NCI-H2029 (cell line): ENCODE results near the gene TJP2.

ENCODE experiments used
- DNase-seq: peaks from one replicate; lab custom pipeline; 2025; lab: John Stamatoyannopoulos, UW

TJP2 gene

DNA sequence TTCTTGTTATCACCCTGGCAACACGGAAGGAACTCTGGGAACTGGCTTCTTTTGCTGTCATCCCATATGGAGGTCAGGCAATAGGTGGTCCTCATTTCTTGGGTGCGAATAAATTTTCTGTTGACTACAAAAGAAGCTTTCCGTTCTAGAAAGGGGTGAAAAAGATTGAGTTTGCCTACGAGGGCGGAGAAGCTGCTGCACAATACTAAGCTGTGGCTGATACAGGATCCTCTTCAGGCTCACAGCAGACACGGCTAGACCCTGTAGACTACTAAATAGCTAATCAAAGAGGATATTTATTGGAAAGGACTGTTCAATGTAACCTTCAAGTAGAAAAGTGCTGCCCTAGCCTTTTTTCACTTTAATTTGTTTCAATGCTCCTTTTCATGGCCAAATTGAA, 58.1 kb downstream of the TJP2 start:
- DNase-seq: no peak

DNA sequence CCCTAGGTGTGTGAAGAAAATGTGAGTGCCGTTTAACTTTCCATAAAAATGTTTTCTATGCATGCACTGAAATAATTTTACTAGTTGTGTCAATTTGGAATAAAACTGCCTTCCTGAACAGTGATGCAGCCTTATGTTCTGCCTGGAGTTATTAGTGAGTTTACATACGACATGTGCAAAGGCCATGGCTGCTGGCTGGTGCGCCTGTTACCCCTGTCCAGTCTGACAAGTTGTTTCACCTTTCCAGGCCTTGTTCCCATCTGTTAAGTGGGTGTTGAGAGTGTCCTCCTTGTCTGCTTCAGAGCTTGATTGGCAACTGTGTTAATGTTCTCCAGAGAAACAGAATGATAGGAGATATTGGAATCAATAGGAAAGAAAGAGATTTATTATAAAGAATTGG, 60.6 kb downstream of the TJP2 start:
- DNase-seq: no peak

DNA sequence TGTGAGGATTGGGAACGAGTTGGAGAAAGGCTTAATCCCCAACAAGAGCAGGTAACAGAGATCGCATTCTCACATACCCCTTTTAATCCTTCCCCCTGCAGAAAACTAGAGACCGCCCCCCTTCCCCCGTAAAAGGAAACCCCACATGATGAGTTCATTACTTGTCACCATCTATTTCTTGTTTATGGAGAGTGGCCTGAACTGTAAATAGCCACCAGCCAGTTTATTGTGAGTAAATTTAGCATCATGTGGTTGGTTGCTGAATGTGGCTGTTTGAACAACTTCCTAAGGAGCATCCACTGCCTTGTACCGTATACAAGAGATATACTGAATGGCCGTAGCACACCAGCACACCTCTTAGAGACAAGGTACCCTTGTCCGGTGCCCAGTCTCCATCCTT, 62.1 kb downstream of the TJP2 start:
- DNase-seq: no peak

DNA sequence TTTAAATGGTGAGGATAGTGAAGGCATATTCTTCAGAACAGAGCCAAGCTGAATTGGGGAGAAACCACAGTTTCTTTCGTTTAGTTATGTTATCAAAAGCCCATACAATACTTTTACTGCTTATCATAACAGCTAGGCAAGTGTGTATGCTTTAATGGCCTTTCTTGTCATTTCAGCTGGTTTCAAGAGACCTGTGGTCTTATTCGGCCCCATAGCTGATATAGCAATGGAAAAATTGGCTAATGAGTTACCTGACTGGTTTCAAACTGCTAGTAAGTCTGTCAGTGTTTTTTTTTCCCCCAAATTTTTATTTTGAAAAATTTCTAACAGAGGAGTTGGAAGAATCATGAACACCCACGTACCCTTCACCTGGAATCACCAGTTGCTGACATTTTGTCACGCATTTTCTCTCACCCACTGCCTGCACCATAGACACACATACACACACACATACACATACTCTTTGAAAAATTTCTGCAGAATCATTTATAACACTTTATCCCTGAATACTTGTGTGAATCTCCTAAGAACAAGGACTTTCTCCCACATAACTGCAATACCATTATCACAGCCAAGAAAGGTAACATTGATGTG, 63.7 kb downstream of the TJP2 start:
- no peak for DNase-seq

DNA sequence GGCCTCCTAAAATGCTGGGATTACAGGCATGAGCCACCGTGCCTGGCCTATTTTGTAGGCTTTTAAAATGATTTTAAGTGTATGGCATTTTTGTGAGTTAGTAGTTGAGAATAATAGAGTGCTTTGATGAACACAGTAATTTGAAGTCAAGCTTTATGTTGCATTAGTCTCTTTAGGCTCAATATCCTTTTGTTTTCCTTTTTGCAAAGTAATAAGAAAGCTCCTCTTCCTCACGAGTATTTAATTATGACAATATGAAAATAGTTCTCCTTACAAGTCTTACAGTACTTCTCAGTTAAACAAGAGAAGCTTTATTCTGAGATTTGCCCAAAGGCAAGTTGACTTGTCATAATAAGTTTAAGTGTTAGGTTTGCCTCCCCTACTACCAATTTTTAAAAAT, 69.0 kb downstream of the TJP2 start:
- DNase-seq: no peak

DNA sequence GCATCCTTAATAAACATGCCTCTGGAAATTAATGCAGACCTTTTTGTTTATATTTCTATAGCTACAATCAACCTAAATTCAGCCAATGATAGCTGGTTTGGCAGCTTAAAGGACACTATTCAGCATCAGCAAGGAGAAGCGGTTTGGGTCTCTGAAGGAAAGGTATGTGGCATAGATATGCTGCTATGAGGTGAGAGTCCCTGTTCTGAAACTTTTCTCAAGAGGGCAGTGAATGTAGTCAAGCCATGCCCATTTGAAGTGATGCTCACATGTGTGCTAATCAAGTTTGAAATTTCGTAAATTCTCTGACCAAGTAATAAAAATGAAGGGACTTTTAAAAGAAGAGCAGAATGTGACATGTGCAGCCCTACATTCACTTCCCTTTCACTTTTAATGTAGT, 72.6 kb downstream of the TJP2 start:
- DNase-seq: no peak

DNA sequence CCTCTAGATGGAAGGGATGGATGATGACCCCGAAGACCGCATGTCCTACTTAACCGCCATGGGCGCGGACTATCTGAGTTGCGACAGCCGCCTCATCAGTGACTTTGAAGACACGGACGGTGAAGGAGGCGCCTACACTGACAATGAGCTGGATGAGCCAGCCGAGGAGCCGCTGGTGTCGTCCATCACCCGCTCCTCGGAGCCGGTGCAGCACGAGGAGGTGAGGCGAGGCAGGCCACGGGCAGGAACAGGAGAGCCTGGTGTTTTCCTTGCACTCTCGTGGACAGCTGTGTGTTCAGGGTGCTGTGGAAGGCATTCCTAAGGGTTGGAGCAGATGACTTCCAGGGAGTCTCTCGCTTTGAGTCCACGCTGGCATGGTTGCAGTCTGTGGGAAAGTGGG, 73.9 kb downstream of the TJP2 start:
- DNase-seq: no peak

DNA sequence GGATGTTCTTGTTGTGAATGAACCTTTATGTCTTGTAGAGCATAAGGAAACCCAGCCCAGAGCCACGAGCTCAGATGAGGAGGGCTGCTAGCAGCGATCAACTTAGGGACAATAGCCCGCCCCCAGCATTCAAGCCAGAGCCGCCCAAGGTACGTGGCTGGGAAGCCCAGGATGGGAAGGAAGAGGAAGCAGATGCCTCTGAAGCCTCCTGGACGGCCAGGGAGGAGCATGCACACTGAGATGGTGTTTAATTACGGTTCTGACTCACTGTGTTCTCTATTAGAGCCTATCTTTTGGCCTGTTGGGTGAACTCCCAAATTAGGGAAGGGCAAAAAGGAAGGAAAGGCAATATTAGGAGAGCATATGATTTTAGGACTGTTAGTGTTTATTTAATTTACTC, 75.3 kb downstream of the TJP2 start:
- DNase-seq: no peak

DNA sequence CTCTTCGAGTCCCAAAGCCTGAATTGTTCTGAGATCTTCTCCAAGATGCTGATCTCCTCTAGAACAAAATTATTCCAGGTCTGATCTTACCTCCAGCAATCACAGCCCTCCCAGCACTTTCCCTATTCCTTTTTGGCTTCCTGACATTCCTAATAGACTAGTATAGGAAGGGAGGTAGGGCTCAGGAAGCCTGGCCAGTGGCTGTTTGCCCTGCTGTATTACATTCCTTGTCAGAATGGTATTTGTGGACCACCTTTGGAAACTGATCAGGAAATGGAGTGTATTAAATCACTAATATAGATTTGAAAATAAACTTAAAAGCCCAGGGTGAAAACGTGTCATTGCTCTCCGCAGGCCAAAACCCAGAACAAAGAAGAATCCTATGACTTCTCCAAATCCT, 76.6 kb downstream of the TJP2 start:
- DNase-seq: no peak

DNA sequence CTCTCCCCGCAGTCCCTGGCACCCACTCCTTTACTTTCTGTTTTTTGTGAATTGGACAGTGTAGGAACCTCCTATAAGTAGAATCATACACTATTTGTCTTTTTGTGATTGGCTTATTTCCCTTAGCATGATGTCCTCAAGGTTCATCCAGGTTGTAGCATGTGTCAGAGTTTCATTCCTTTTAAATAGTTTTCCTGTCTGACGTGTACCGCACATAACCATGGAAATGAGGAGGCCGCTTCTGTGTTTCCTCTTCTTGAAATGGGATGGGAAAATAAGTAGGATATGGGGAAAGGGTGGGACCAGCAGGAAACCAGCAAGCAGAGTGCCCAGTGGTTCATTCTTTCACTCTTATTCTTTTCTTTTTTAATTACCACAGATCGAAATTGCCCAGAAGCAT, 78.4 kb downstream of the TJP2 start:
- DNase-seq: no peak

DNA sequence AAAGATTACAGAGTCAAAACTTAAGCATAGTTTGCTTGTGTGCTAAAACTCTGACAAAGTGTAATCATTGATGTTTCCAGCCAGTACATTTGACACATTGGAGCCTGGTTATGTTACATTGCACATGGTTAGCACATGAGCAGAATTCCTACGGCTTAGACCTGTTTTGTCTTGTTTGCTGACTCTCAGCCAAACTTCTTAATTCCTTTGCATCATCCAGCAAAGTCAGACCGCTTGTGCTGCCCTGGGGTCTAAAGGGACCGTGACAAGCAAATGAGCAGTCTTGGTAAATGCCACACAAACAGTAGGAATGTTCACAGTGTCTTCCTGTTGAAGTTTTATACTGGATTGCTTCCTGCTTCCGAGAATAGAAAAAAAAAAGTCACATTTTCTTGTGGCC, 79.0 kb downstream of the TJP2 start:
- no peak for DNase-seq

DNA sequence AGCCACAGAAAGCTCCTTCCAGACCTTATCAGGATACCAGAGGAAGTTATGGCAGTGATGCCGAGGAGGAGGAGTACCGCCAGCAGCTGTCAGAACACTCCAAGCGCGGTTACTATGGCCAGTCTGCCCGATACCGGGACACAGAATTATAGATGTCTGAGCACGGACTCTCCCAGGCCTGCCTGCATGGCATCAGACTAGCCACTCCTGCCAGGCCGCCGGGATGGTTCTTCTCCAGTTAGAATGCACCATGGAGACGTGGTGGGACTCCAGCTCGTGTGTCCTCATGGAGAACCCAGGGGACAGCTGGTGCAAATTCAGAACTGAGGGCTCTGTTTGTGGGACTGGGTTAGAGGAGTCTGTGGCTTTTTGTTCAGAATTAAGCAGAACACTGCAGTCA, 80.1 kb downstream of the TJP2 start:
- DNase-seq: no peak

DNA sequence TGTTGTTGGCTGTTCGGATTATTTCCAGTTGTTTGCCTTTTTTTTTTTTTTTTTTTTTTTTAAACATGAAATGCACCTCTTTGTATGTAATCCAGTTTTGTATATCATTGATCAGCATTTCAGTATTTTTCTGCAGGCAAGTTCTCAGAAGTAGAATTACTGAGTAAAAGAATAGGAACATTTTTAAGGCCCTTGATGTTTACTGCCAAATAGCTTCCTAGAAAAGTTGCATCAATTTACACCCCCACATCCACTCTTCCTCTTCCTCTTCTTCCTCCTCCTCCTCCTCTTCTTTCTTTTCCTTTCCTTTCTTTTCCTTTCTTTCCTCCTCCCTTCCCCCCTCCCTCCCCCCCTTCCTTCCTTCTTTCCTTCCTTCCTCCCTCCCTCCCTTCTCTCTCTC, 81.5 kb downstream of the TJP2 start:
- DNase-seq: no peak

DNA sequence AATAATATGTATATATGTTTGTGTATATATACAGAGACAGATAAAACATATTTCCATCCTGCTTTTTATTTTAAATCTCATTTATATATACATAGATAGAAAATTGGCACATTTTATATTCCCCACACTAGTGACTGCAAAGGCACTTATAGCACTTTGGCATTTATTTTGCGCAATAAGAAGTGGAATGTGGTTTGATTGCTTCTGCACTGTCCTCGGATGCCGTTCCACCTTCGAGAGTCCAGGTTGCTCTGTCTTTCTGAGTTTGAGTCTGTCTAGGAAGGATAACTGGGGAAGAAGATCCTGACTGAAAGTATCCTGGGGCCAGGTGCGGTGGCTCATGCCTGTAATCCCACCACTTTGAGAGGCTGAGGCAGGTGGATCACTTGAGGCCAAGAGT, 84.5 kb downstream of the TJP2 start:
- DNase-seq: no peak

DNA sequence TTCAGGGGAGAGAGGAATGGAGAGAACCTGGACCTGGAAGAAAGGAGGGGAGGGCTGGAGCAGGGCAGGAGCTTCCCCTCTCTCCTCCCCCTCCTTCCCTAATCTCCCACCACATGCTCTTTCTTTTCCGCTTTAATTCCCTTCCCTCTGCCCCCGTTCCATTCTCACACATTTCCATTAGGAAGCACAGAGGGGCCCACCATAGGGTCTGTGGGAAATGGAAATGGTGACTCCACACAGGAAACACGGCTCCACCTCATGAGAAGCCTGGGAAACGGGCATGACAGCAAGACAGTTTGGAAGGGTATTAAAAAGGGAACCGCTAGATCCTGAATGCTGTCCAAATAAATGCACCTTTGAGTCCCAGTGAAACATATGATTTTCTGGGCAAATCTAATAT, 86.1 kb downstream of the TJP2 start:
- no peak for DNase-seq

DNA sequence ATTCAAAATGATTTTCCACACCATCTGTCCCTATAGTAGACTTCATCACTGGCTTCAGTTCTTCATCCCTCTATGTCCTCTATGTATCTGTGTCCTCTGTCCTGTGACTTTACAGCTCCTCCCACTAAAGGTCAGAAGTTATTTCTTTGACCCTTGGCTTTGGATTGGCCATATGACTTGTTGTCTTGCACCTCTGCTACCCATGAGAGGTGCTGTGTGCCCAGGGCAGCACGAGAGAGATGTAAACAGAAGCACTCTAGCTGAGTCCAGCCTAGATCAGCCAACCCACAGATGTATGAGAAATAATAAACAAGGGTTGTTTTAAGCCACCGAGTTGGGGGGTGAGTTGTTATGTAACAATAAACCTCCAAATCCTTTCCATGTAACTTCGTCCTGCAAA, 87.6 kb downstream of the TJP2 start:
- DNase-seq: no peak

DNA sequence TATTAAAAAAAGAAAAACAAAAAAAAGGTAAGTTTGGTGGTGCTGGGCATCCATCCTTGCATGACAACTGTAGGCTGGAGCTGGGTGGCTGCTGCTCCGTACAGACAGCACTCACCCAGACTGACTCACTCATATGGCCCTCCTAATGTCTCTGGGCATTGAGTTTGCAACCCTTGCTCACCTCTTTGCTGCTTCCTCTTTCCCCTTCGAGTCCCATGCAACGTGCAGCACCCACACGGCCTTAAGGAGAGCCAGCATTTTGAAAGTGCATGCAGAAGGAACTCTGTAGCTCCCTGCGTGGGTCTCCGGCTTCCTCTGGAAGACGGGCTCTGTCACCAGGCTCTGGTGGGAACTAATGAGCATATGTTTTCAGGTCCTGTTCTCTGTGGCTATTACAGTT, 90.4 kb downstream of the TJP2 start:
- no peak for DNase-seq

DNA sequence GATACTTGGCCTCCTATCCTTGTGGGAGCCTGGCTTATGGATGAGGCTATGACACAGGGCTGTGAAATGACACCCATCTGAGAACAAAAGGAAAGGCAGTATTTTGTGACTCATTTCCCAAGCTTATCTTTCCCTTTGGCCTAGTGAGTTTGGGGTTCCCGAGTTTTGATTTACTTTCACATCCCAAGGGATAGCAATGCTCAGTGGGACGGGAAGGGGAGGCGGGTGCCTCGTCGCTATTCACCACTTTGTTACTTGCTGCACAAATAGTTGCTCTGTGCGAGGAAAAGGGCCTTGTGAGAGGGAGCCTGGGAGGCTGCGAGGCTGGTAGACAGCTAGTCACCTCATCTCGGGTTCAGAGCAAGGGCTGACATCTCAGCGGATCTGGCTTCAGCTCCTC, 91.8 kb downstream of the TJP2 start:
- no peak for DNase-seq

DNA sequence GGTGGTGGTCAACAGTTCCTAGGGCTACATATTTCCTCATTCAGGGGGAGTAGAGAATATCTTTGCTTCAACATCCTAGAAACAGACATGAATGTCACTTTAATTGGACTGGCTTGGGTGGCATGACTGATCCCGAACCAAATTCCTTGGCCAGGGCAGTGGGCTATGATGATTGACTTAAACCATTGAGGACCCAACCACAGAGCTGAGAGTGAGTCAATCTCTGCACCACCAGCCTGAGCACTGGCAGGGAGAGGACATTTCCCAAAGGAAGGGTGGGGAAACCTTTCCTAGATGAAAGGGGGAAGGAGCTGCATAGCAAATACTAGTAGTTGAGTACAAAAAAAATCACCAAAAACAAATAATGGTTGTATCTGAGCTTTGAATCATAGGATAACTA, 98.1 kb downstream of the TJP2 start:
- no peak for DNase-seq

DNA sequence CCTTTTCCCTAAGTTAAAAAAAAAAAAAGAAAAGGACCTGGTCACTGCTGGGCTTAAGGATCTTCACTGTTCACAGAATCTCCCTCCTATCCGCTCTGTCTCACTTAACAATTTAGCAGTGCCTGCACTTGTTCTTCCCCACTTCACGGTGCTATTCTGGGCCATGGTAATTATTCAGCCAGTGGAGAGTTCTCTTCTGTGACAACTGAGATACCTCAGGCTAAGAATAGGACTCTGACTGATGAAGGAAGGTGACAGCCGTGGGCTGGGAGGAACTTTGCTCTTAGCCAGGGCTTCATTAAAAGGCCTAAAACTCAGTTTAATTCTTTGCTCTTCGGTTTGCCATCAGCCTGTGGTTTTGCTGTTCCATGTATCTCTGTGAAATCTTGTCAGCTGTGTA, 99.1 kb downstream of the TJP2 start:
- DNase-seq: no peak

DNA sequence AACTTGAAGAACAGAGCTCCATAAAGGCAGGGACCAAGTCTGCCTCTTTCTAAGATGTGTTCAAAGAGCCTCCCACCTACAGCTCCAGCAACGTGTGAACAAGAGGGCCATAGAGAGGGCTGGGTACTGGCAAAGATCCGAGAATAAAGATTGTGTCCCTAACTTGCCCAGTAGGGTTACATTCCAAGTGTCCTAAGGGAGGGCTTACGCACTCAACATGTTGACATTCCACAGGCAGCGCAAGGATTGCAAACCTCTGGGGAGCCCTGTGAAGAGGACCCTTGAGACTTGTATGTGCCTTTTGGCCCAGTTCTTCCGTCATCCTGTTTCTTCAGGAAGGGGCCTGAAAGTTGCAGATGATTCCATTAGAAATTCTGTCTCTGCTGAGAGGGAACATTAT, 102.7 kb downstream of the TJP2 start:
- no peak for DNase-seq

DNA sequence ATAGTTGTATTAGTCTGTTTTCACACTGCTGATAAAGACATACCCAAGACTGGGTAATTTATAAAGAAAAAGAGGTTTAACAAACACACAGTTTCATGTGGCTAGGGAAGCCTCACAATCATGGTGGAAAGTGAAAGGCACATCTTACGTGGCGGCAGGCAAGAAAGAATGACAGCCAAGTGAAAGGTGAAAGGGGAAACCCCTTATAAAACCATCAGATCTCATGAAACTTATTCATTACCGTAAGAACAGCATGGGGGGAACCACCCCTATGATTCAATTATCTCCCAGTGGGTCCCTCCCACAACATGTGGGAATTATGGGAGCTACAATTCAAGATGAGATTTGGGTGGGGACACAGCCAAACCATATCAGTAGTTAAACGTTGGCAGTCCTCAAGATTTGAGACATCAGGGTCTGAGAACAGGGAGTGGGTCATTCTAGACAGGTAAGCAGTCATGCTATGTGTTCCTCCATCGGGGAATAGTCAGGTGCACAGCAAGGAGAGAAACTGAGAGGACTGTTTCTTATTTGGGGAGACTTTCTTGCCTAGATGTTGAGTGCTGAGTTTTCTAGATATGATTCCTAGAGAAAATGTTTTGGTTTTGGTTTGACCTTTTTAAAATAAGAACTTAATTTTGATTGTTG, 105.1 kb downstream of the TJP2 start:
- DNase-seq: no peak

DNA sequence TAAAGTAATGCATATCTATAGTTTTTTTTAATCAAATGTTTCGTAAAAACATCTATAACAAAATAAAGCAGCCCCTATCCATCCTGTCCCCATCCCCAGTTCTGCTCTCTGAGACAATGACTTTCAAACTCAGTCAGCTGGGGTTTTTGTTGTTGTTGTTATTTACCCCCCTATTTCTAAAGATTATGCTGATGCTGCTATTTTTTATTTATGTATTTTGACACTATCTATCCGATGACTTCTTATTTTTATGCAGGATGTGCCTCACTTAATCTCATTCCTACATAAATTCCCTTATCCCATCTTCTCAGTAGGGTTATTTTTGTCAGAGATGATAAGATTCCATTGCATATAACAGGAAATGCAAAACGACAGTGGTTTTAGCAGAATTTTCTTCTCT, 105.7 kb downstream of the TJP2 start:
- no peak for DNase-seq

DNA sequence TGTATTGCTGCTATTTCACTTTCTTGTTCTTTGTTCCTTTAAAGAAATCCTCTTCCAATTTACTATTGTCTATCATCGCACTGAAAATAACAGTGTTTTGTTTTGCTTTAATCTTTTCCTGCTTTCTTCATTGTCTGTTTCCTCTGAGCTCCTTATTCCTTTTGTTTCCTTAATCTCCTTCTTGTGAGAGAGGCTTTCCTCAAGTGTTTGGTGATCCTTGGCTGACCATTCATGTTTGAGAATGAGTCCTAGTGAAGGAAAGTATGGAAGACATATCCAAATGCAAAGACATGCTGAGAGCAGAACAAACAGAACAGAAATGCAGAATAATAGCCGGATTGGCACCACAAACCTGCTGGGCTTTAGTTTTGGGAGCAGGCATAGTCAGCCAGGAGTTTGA, 108.9 kb downstream of the TJP2 start:
- no peak for DNase-seq

DNA sequence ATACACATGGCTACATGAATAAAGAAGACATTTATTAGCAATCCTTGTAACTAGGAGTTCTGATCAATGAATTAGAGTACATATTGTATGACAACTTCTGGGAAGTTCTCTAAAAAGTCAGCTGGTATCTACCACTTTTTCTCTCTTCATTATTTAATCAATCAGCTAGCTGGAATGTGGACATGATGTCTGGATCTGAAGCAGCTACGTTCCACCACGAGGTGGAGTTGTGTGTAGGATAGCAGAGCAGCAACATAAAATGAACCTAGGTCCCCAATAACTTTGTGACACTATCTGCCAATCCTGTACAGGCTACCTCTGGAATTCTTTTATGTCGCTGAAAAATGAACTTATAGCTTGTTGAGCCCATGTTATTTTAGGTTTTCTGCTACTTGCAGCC, 118.0 kb downstream of the TJP2 start:
- DNase-seq: no peak
